GM12864 (cell line): ENCODE results near the gene STARD9.

Experiments
- DNase-seq: peaks from one replicate; pipeline ENCODE4 v3.0.0-alpha.2; 2011; ENCODE audit warnings: low read depth
- H3K4me3 ChIP-seq: 2 replicates; pipeline ENCODE4 v1.5.1; 2011; ENCODE audit warnings: mild to moderate bottlenecking, low read depth, low read length, control low read depth
- TF ChIP-seq, protein P1 (sequence below): IDR thresholded peaks from 2 replicates; pipeline ENCODE4 v1.5.1; 2011; ENCODE audit warnings: low read depth, mild to moderate bottlenecking, moderate library complexity, low read length, control low read depth, inconsistent platforms; ENCODE audit errors: missing control alignments

STARD9 gene

GRCh38 chr15:42603978-42604377 is 28.6 kb downstream of the STARD9 start:
- H3K4me3 ChIP-seq = no peak overlapping the region
- no peak for DNase-seq
- TF ChIP-seq, protein P1, sequence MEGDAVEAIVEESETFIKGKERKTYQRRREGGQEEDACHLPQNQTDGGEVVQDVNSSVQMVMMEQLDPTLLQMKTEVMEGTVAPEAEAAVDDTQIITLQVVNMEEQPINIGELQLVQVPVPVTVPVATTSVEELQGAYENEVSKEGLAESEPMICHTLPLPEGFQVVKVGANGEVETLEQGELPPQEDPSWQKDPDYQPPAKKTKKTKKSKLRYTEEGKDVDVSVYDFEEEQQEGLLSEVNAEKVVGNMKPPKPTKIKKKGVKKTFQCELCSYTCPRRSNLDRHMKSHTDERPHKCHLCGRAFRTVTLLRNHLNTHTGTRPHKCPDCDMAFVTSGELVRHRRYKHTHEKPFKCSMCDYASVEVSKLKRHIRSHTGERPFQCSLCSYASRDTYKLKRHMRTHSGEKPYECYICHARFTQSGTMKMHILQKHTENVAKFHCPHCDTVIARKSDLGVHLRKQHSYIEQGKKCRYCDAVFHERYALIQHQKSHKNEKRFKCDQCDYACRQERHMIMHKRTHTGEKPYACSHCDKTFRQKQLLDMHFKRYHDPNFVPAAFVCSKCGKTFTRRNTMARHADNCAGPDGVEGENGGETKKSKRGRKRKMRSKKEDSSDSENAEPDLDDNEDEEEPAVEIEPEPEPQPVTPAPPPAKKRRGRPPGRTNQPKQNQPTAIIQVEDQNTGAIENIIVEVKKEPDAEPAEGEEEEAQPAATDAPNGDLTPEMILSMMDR = no peak

GRCh38 chr15:42604894-42605744 is 29.7 kb downstream of the STARD9 start:
- DNase-seq = peak; percentile 18
- TF ChIP-seq, protein P1 = no peak
- H3K4me3 ChIP-seq = no peak overlapping the region

- no peak overlapping the region for H3K4me3 ChIP-seq
- TF ChIP-seq, protein P1 = no peak
Measured at GRCh38 chr15:42605796-42606195, 30.4 kb downstream of the STARD9 start.

GRCh38 chr15:42608110-42608531 is 32.7 kb downstream of the STARD9 start:
- DNase-seq = peak; percentile 25
- TF ChIP-seq, protein P1 = no peak
- H3K4me3 ChIP-seq = no peak overlapping the region

More at GRCh38 chr15:42605796-42606195, 30.4 kb downstream of the STARD9 start:
- no peak for DNase-seq

GRCh38 chr15:42608752-42609488 is 33.5 kb downstream of the STARD9 start:
- no peak for DNase-seq
- TF ChIP-seq, protein P1 = no peak
- H3K4me3 ChIP-seq = no peak overlapping the region

- TF ChIP-seq, protein P1 = no peak
- no peak for DNase-seq
Measured at GRCh38 chr15:42611532-42611931, 36.1 kb downstream of the STARD9 start.

More at GRCh38 chr15:42611532-42611931, 36.1 kb downstream of the STARD9 start:
- no peak overlapping the region for H3K4me3 ChIP-seq
